GM18526 (cell line): ENCODE data around the gene HES3.

Experiments used
- POLR2A ChIP-seq: IDR thresholded peaks from 3 replicates; pipeline ENCODE4 v1.6.1; 2011; ENCODE audit not compliant: insufficient read length; ENCODE audit errors: extremely low read depth

The HES3 gene, protein sequence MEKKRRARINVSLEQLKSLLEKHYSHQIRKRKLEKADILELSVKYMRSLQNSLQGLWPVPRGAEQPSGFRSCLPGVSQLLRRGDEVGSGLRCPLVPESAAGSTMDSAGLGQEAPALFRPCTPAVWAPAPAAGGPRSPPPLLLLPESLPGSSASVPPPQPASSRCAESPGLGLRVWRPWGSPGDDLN

DNA sequence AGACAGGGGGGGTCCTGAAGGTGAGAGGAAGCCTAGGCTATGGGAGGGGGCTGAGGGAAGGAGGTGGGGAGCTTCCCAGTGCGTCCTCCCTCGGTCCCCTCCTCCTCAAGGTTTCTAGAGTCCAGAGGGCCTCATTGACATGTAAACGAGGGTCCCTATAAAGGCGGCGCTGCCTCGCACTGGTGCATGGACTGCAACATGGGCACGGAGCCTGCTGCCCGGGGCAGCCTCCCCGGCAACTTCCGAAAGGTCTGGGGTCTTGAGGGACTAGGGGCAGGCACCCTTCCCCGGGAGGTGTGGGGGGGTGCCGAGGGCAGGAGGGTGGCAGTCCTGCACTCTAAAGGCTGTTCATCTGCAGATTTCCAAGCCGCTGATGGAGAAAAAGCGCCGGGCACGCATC, at the start of gene HES3:
Gene HES3 (plus strand): TSS at position 187 of the 400 bp plus-strand sequence. CDS start 187 bp downstream, at position 374.
- TF ChIP-seq POLR2A: no peak

- no peak for TF ChIP-seq POLR2A
These were observed 46.1 kb upstream of the HES3 start for GRCh38 chr1:6197746-6198427.

DNA sequence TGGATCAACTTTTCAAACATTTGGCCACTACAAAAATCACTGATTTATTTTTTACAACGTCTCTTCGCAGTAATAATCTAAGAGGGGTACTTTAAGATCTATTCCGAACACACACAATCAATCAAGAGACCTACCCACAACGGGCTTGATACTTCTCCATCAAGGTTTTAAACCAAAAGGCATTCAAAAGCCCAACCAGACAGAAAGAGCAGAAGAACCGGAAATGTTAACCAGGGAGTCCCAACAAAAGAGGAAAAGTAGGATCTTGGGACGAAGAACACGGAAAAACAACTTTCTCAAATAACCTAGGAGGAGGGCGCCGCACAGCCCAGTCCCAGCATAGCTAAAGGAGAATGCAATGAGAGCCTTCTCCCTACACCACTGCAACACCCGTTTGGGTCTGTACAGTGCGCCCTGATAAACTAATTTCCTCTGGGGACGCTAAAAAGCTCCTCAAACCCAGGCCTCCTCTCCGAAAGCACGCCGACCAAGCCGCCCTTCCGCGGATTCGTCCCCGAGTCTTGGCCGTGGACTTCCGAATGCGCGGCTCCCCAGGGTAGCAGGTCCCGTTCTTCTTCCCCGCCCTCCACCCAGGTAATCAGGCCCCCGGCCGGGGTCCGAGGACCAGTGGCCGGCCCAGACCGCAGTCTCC, 45.2 kb upstream of the HES3 start:
- TF ChIP-seq POLR2A: no peak

GRCh38 chr1:6199298-6200187, 44.4 kb upstream of the HES3 start, which contains the start of gene RPL22:
TSS of gene RPL22 (minus strand) at chr1:6199595. CDS start at chr1:6199573, 22 bp downstream.
- TF ChIP-seq POLR2A: peak; percentile 93

DNA sequence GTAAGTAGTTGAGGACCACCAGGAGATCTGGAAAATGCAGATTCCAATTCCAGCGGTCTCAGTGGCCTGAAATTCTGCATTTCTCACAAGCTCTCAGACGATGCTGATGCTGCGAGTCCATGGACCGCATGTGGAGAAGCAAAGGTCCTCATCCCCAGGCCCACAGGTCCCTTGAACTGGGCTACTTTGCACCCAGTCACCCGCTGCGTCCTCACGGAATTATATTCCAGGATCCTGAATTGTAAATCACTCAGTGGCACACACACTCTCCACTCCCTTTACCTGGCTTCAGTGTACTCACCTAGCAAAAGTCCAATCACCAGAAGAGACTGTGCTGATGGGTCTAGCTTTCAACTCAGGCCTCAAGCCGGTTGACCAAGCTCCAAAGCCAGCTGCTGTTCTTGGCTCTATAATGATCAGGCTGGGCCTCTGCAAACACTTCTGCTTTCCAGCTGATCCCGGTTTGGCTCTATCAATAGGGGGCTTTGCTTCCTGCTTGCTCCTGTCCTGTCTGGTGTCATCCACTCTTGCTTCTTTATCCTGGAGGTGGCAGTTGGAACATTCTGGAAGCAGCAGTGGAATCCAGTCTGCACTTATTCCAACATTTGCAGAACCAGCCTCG, 43.7 kb upstream of the HES3 start:
- no peak for TF ChIP-seq POLR2A

- no peak for TF ChIP-seq POLR2A
These were observed 41.7 kb upstream of the HES3 start for GRCh38 chr1:6202256-6202655.

- TF ChIP-seq POLR2A: peak; percentile 65
These were observed 38.0 kb upstream of the HES3 start, which contains the start of gene RNF207 for GRCh38 chr1:6205849-6206519. TSS of gene RNF207 (plus strand) at chr1:6206119. CDS start at chr1:6206536, 417 bp downstream.

DNA sequence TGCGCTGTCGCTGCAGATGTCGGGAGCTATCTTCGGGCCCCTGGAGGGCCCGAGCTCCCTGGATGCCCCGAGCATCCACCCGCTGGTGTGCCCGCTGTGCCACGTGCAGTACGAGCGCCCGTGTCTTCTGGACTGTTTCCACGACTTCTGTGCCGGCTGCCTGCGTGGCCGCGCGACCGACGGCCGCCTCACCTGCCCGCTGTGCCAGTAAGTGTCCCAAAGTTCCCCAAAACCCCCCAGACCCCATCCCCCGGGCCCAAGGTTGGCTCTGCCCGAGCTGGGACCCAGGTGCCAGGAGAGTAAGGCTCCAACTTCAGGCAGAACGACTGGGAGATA, 37.5 kb upstream of the HES3 start:
- no peak for TF ChIP-seq POLR2A

- TF ChIP-seq POLR2A: no peak
These were observed 36.7 kb upstream of the HES3 start for GRCh38 chr1:6207075-6207885.

DNA sequence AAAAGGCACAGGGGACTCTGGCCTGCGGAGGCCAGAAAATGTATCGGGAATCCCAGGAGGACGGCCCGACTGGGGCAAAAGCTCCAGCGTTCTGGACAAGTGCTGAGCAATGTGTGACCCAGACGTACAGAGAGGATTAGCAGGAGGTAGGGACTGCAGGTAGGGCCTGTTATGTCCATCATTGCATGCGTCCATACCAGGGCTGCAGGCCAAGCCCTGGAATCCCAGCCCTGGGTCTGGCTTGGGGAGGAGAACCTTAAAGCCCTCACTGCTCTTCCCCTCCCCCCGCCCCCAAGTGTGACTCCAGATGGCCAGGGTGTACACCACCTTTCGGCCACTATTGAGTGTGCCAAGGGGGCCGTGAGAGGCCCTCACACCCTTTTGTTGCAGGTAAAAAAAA, 36.1 kb upstream of the HES3 start:
- TF ChIP-seq POLR2A: no peak

DNA sequence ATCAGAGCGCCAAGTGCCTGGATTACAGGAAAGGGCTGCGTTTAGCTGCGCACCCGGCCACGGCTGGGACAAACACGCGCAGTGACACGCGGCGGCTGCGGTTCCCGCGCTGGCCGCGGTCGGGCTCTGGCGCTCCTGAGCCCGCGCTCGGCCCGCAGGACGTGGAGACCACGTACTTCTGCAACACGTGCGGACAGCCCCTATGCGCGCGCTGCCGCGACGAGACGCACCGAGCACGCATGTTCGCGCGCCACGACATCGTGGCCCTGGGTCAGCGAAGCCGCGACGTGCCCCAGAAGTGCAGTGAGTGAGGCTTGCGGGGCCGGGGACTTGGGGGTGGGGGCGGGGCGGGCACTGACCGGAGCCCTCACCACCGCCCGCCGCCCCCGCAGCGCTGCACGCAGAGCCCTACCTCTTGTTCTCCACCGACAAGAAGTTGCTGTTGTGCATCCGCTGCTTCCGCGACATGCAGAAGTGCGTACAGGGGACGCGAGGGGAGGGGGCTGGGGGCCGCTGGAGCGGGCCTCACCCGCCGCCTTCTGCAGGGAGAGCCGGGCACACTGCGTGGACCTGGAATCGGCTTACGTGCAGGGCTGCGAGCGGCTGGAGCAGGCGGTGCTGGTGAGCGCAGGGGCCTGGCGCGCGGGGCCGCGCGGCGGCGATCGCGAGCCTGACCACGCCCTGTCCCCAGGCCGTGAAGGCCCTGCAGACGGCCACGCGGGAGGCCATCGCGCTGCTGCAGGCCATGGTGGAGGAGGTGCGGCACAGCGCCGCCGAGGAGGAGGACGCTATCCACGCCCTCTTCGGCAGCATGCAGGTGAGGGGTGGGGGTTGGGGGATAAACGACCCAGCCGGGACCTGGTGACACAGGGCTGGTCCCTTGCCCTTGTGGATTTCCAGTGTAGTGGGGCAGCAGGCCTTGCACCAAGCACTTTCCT, 35.0 kb upstream of the HES3 start:
- TF ChIP-seq POLR2A: no peak
